Medulla oblongata (tissue), 1 donor: ENCODE data around the gene ATOH8.
"Not testable (repeated sequence)": the region's sequence is repeated elsewhere in the genome, so short reads cannot be mapped to it uniquely, and the experiment has no call there.

Source experiments
- DNase-seq: peaks from one replicate; pipeline ENCODE4 v3.0.0-alpha.2; 2015; ENCODE audit errors: extremely low spot score

Gene ATOH8

DNA sequence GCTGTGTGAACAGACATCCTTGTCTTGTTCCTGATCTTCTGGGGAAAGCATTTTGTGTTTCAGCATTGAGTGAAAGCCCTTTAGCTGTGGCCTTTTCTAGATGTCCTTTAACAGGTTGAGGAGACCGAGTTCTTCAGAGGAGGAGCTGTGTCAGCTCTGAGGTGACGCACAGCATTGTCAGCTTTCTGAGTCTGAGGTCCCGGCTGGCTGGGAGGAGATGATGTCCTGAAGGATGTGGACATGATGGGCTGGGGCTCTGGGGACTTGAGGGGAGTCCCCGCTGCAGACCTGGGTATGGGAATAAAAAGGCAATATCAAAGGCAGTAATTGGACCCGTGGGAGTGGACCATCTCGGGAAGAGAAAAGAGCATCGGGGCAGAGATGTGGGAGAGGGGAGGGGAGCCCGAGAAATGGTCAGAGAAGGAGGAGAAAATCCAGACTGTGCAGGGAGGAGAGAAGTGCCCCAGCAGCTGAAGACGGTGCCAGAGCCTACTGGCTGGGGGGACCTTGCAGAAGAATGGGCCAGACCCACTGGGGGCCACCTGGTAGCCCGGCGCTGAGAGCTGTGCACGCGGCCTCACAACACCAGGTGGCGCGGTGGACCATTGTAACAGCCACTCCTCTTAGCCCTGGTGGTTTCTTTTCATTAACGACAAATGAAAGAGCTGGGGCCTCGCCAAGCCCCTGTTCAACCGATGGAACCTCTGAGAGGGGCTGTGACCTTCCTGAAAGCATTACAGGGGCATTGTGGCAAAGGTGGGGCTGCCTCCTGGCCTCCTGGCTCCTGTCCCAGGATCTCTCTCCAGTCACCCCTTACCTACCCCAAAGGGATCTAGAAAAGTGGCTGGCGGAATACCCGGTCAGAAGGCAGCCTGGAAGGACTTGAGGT lies 73.4 kb downstream of the ATOH8 start:
- peak; percentile 80 for DNase-seq

DNA sequence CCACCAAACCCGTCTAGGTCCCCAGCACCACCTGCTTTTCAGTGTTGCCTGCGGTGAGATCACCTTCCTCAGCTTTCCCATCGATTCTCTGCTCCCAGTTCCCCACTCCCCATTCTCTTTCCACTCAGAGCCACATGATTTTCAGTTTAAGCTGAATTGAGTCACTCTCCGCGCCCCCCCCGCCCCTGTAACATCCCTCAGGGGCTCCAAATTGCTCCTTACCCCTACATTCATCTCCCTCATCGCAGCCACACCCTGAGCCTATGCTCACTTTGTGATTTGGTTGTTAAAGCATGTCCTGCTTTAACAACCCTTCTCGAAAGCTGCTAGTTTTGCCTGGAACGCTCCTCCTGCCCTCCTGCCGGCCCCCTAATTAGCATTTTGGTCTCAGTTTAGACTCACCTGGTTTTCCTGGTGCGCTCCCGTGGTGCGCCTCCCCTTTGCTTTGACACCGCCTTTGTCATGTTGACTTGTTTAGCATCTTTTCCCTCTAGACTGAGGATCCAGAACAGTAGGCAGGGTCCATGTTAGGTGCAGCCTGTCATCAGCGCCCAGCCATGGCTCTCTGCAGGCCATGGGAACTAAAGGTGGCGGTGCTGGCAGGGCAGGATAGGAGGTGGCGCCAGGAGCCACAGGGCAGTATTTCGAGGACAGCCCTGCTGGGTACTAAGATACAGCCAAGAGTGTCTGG lies 74.2 kb downstream of the ATOH8 start:
- no peak for DNase-seq

DNA sequence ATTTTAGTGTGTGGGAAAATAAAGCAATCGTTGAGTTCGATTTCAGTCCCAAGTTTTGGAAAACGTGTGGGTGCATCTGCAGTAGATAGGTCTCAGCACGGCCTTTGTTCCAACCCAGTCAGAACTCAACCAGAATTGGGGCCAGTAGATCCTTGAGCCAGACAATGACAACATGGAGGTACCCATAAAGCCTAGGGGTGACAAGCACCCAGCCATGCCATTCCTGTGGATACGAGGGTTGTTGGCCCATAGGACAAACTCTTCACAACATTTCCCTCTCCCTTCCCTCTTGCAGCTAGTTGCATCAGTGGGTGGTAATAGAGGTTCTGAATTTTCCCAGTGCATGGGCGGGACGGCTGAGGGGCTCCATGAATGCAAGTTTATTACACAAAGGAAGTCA lies 74.9 kb downstream of the ATOH8 start:
- no peak for DNase-seq

DNA sequence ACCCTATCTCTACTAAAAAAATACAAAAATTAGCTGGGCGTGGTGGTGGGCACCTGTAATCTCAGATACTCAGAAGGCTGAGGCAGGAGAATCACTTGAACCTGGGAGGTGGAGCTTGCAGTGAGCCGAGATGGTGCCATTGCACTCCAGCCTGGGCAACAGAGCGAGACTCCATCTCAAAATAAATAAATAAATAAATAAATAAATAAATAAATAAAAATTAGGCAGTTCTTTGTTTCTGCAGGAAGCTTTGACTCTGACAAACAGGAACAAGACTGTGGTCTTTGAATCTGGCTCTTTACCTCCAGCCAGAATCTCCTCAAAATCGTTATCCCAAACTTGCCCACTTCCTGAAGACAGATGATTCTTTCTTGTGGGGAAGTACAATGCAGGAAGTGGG lies 75.6 kb downstream of the ATOH8 start:
- not testable (repeated sequence) for DNase-seq

DNA sequence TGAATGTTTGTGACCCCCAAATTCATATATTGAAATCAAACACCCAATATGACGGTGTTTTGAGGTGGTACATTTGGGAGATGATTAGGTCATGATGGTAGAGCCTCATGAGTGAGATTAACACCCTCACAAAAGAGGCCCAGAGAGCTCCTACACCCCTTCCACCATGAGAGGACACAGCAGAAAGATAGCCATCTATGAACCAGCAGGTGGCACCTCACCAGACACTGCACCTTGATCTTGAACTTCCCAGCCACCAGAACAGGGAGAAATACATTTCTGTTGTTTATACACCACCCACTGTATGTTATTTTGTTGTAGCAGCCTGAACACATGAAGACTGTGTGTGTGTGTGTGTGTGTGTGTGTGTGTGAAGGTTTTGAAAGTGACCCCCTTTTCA lies 76.9 kb downstream of the ATOH8 start:
- no peak for DNase-seq

DNA sequence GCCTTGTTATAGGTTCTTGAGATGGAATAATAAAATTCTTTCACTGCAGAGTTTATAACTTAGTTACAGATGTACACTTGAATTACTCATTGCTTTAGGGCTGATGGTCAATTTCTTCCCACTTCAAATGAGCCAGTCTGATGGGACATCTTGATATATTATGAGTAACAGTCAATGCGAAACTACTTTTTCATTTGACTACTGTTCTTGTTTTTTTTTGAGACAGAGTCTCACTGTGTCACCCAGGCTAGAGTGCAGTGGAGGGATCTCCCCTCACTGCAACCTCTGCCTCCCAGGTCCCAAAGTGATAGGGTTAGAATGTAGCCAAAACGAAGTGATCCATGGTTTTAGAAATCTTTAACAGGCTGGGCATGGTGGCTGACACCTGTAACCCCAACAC lies 77.9 kb downstream of the ATOH8 start:
- DNase-seq = no peak

DNA sequence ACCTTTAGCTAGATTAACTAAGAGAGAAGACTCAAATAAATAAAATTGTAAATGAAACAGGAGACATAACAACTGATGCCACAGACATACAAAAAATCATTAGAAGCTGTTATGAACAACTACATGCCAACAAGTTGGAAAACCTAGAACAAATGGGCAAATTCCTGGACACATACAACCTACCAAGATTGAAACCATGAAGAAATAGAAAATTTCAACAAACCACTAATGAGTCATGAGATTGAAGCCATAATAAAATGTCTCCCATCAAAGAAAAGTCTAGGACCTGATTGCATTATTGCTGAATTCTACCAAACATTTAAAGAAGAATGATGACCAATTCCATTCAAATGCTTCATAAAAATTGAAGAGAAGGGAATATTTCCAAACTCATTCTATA lies 80.7 kb downstream of the ATOH8 start:
- no peak for DNase-seq
